ENCODE measurements around the gene NACC2. TPM values are rescaled to one million over a fixed set of nuclear protein-coding genes. Genes with fewer than 3 reads are reported as not detected.

The NACC2 gene
- total and polyA plus RNA-seq, 4 donors = 4.8 to 17.8 (median 8.8) TPM

- no peak overlapping the region for H3K9ac ChIP-seq (ENCODE audit: low read depth in 1 of 2, low read length in 2 of 2)
- WGBS = 76% methylated on average over 59 of the region's 59 CpGs
- peak; percentile 30 to 35 for TF ChIP-seq HNF4A (conservative IDR thresholded peaks at IDR 0.05)
- TF ChIP-seq YY1 (IDR thresholded peaks at IDR 0.05) = no peak
- peak; percentile 39 for TF ChIP-seq REST (IDR thresholded peaks at IDR 0.05)
- TF ChIP-seq HNF4G (IDR thresholded peaks at IDR 0.05) = no peak
- TF ChIP-seq NR2F2 (IDR thresholded peaks at IDR 0.05) = peak; percentile 80
- TF ChIP-seq SP1 (IDR thresholded peaks at IDR 0.05) = peak; percentile 74
- no peak for TF ChIP-seq CTCF (IDR thresholded peaks at IDR 0.05; ENCODE audit: low read depth, low read length, missing input control)
- peak; percentile 53 to 77 for TF ChIP-seq RXRA (IDR thresholded peaks at IDR 0.05)
- TF ChIP-seq RAD21 (IDR thresholded peaks at IDR 0.05) = peak in 1 of 2 donors; percentile 58
- TF ChIP-seq FOXA2 (IDR thresholded peaks at IDR 0.05) = no peak
- DNase-seq (ENCODE audit: low spot score) = peak; percentile 68
- peaks cover 0 to 9% (median 0%) of the 10 kb centered on the region in 4 donors for H3K36me3 ChIP-seq (ENCODE audit: control insufficient read depth in 4 of 4, insufficient read depth in 3 of 4, low read depth in 1 of 4, low read length in 3 of 4)
- peaks cover 17 to 44% (median 28%) of the 10 kb centered on the region in 4 donors for H3K4me1 ChIP-seq (ENCODE audit: control insufficient read depth in 4 of 4, insufficient read depth in 4 of 4, low read length in 3 of 4)
- no peak overlapping the region for H3K4me3 ChIP-seq (ENCODE audit: low read depth in 1 of 3, low read length in 3 of 3)
- peak overlapping the region; percentile 57 to 81 for H3K27ac ChIP-seq (ENCODE audit: low read depth in 1 of 2, low read length in 2 of 2)
- H3K27me3 ChIP-seq (ENCODE audit: control insufficient read depth in 4 of 4, insufficient read depth in 4 of 4, low read length in 3 of 4) = no peaks in the 10 kb centered on the region
- H3K9me3 ChIP-seq (ENCODE audit: control insufficient read depth in 4 of 4, low read length in 3 of 4) = no peaks in the 10 kb centered on the region
These were observed 83.2 kb downstream of the NACC2 start for GRCh38 chr9:136011703-136012496.

GRCh38 chr9:136011376-136011702, 83.8 kb downstream of the NACC2 start:
- DNase-seq (ENCODE audit: low spot score) = no peak
- Histone ChIP-seq H3K27me3 (ENCODE audit: control insufficient read depth in 4 of 4, insufficient read depth in 4 of 4, low read length in 3 of 4) (no peaks in the 10 kb centered on the region), H3K36me3 (ENCODE audit: control insufficient read depth in 4 of 4, insufficient read depth in 3 of 4, low read depth in 1 of 4, low read length in 3 of 4) (peaks cover 0 to 9% (median 0%) of the 10 kb centered on the region in 4 donors), H3K9me3 (ENCODE audit: control insufficient read depth in 4 of 4, low read length in 3 of 4) (no peaks in the 10 kb centered on the region), H3K27ac (ENCODE audit: low read depth in 1 of 2, low read length in 2 of 2) (peak overlapping the region; percentile 57 to 81), H3K4me1 (ENCODE audit: control insufficient read depth in 4 of 4, insufficient read depth in 4 of 4, low read length in 3 of 4) (peaks cover 17 to 44% (median 28%) of the 10 kb centered on the region in 4 donors), H3K4me3 (ENCODE audit: low read depth in 1 of 3, low read length in 3 of 3) (no peak overlapping the region), H3K9ac (ENCODE audit: low read depth in 1 of 2, low read length in 2 of 2) (no peak overlapping the region)
- WGBS = 80% methylated on average over 25 of the region's 25 CpGs
- TF ChIP-seq GABPA (IDR thresholded peaks at IDR 0.05 in 1 of 2, conservative IDR thresholded peaks at IDR 0.05 in 1 of 2) (no peak), HNF4A (conservative IDR thresholded peaks at IDR 0.05) (no peak), ATF3 (IDR thresholded peaks at IDR 0.05) (no peak), FOXA2 (IDR thresholded peaks at IDR 0.05) (no peak), JUND (IDR thresholded peaks at IDR 0.05) (no peak), HNF4G (IDR thresholded peaks at IDR 0.05) (no peak), ZBTB33 (IDR thresholded peaks at IDR 0.05) (no peak), FOXA1 (IDR thresholded peaks at IDR 0.05) (no peak), CTCF (IDR thresholded peaks at IDR 0.05; ENCODE audit: low read depth, low read length, missing input control) (no peak), RAD21 (IDR thresholded peaks at IDR 0.05) (no peak), TAF1 (conservative IDR thresholded peaks at IDR 0.05) (no peak), REST (IDR thresholded peaks at IDR 0.05) (no peak), YY1 (IDR thresholded peaks at IDR 0.05) (no peak)
- TF ChIP-seq, protein P1, sequence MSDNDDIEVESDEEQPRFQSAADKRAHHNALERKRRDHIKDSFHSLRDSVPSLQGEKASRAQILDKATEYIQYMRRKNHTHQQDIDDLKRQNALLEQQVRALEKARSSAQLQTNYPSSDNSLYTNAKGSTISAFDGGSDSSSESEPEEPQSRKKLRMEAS (IDR thresholded peaks at IDR 0.05) = no peak

All from liver (tissue), 9 donors.